ENCODE measurements around the gene SALL4.

DNA sequence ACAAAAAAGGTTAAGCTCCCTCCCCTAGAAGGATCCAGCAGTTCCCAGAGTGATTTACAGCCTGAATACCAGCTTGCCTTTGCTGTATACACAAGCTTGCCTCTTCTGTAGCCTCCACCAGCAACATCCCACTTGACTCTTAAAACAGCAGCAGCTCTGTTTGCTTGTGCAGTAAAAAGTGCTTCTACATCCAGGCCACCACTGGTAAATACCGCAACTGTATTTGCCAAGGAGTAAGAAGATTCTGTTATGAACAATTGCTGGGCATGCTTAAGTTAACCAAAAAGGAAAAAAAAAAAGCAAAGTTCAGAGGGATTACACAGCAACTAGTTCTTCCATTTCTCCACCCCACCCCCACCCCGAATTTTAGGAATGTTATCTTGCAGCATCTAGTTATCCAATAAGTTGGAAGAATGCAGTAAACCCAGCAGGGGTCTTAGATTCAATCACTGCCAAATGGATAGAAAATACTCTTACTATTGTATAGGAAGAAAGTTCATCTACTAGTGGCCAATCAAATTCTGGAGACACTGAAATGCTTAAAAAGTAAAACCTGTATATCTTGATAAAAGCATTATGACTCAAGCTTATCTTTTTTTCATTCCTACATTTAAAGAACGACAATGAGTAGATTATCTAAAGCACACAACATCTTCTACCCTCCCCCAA lies 4.8 kb downstream of the SALL4 start:
- TF ChIP-seq YY1 (IDR thresholded peaks at IDR 0.05; ENCODE audit: insufficient read depth, insufficient read length) (no peak), SUZ12 (IDR thresholded peaks at IDR 0.05; ENCODE audit: extremely low read depth, insufficient read depth, insufficient read length) (no peak)

Data from NT2/D1 (cell line).